ENCODE measurements around the gene SPTBN4.

- TF ChIP-seq REST (IDR thresholded peaks at IDR 0.05; ENCODE audit: low read depth) (no peak), NFIC (IDR thresholded peaks at IDR 0.05) (no peak), EP300 (IDR thresholded peaks at IDR 0.05; ENCODE audit: borderline replicate concordance) (no peak), EGR1 (IDR thresholded peaks at IDR 0.05) (no peak), TAF1 (IDR thresholded peaks at IDR 0.05; ENCODE audit: low read depth) (no peak), YY1 (IDR thresholded peaks at IDR 0.05; ENCODE audit: low read depth) (no peak), TCF12 (IDR thresholded peaks at IDR 0.05; ENCODE audit: low read depth) (no peak), MAX (IDR thresholded peaks at IDR 0.05) (no peak)
Measured at GRCh38 chr19:40594255-40594654, 127.5 kb downstream of the SPTBN4 start.

Measured in Ishikawa (cell line).